ENCODE results near the gene SDS. TPM values are rescaled to one million over a fixed set of nuclear protein-coding genes. Genes with fewer than 3 reads are reported as not detected.

SDS gene
- total and polyA plus RNA-seq, 12 donors: 1.8 to 188 (median 3.4) TPM

GRCh38 chr12:113409462-113410124, 5.9 kb upstream of the SDS start:
- no peak overlapping the region for H3K27ac ChIP-seq
- H3K4me1 ChIP-seq (replicated peaks in 1 of 2): peaks cover 15 to 16% of the 10 kb centered on the region in 2 donors
- H3K27me3 ChIP-seq: no peaks in the 10 kb centered on the region
- no peaks in the 10 kb centered on the region for H3K9me3 ChIP-seq (replicated peaks in 1 of 3)
- intact Hi-C loops (cut with DNase I): no loop called here
- no peak for TF ChIP-seq CTCF (IDR thresholded peaks at IDR 0.05)
- TF ChIP-seq POLR2A (IDR thresholded peaks at IDR 0.05): no peak
- no peaks in the 10 kb centered on the region for H3K36me3 ChIP-seq (replicated peaks in 1 of 2)
- WGBS, 4 donors: 69 to 80% (median 73%) methylated on average over 7 to 9 of the region's 9 CpGs
- no peak for DNase-seq
- no peak overlapping the region for H3K4me3 ChIP-seq

- Histone ChIP-seq H3K27me3 (no peaks in the 10 kb centered on the region), H3K9me3 (replicated peaks in 1 of 3) (no peaks in the 10 kb centered on the region), H3K36me3 (replicated peaks in 1 of 2) (no peaks in the 10 kb centered on the region), H3K27ac (peak overlapping the region; percentile 54 to 83 (median 63)), H3K4me1 (replicated peaks in 1 of 2) (peaks cover 21 to 22% of the 10 kb centered on the region in 2 donors), H3K4me3 (no peak overlapping the region)
- TF ChIP-seq CTCF (IDR thresholded peaks at IDR 0.05): no peak
- no peak for TF ChIP-seq POLR2A (IDR thresholded peaks at IDR 0.05)
- intact Hi-C loops (cut with DNase I): no loop called here
- 84 to 88% (median 87%) methylated on average over 11 of the region's 11 CpGs for WGBS, 4 donors
- no peak for DNase-seq
These were observed 5.1 kb upstream of the SDS start for GRCh38 chr12:113408756-113409298.

GRCh38 chr12:113407931-113408600, 4.4 kb upstream of the SDS start:
- H3K4me3 ChIP-seq: no peak overlapping the region
- H3K9me3 ChIP-seq (replicated peaks in 1 of 3): no peaks in the 10 kb centered on the region
- DNase-seq: peak in 5 of 7 donors; percentile 60 to 75 (median 65)
- H3K27me3 ChIP-seq: no peaks in the 10 kb centered on the region
- intact Hi-C loops (cut with DNase I): no loop called here
- WGBS, 4 donors: 33 to 43% (median 35%) methylated on average over 6 of the region's 6 CpGs
- H3K4me1 ChIP-seq (replicated peaks in 1 of 2): peaks cover 21 to 22% of the 10 kb centered on the region in 2 donors
- no peak for TF ChIP-seq POLR2A (IDR thresholded peaks at IDR 0.05)
- peak overlapping the region; percentile 54 to 83 (median 63) for H3K27ac ChIP-seq
- no peaks in the 10 kb centered on the region for H3K36me3 ChIP-seq (replicated peaks in 1 of 2)

GRCh38 chr12:113405694-113406093, 2.0 kb upstream of the SDS start:
- intact Hi-C loops (cut with DNase I): no loop called here
- H3K27me3 ChIP-seq: no peaks in the 10 kb centered on the region
- H3K4me1 ChIP-seq (replicated peaks in 1 of 2): peaks cover 21 to 22% of the 10 kb centered on the region in 2 donors
- no peak overlapping the region for H3K27ac ChIP-seq
- 50 to 57% (median 52%) methylated on average over 3 of the region's 3 CpGs for WGBS, 4 donors
- no peaks in the 10 kb centered on the region for H3K36me3 ChIP-seq (replicated peaks in 1 of 2)
- no peaks in the 10 kb centered on the region for H3K9me3 ChIP-seq (replicated peaks in 1 of 3)
- TF ChIP-seq POLR2A (IDR thresholded peaks at IDR 0.05): no peak
- TF ChIP-seq CTCF (IDR thresholded peaks at IDR 0.05): no peak
- H3K4me3 ChIP-seq: no peak overlapping the region
- DNase-seq: peak in 1 of 7 donors; percentile 44

Data from adrenal gland (tissue), 12 donors.